KMS-11 (cell line): ENCODE results near the gene NEK7.

Experiments
- H2AFZ ChIP-seq: fragments of 200-600 bp; sonication (generic); 2 replicates; pipeline ENCODE4 v1.6.1; 2016; ENCODE audit warnings: antibody characterized with exemption, mixed run types, low read depth
- H3K27ac ChIP-seq: fragments of 200-600 bp; sonication (generic); 2 replicates; pipeline ENCODE4 v1.6.1; 2016; ENCODE audit warnings: mild to moderate bottlenecking, mixed run types
- H3K27me3 ChIP-seq: fragments of 200-600 bp; sonication (generic); 2 replicates; pipeline ENCODE4 v1.6.1; 2017; ENCODE audit warnings: mild to moderate bottlenecking, low read depth, mixed run types, moderate library complexity; ENCODE audit not compliant: insufficient read depth
- H3K36me3 ChIP-seq: fragments of 200-600 bp; sonication (generic); 2 replicates; pipeline ENCODE4 v1.6.1; 2017; ENCODE audit warnings: mild to moderate bottlenecking, mixed run types; ENCODE audit not compliant: insufficient read depth
- H3K4me1 ChIP-seq: fragments of 200-600 bp; sonication (generic); 2 replicates; pipeline ENCODE4 v1.6.1; 2016; ENCODE audit warnings: mild to moderate bottlenecking, low read depth, mixed run types; ENCODE audit not compliant: poor library complexity, severe bottlenecking
- H3K4me2 ChIP-seq: fragments of 200-600 bp; sonication (generic); 2 replicates; pipeline ENCODE4 v1.7.0; 2016; ENCODE audit warnings: mild to moderate bottlenecking, mixed run types
- H3K4me3 ChIP-seq: fragments of 200-600 bp; sonication (generic); IDR thresholded peaks from 2 replicates; pipeline ENCODE4 v1.6.1; 2017; ENCODE audit warnings: low read depth, low read length, mixed read lengths; ENCODE audit not compliant: insufficient read depth
- H3K79me2 ChIP-seq: fragments of 200-600 bp; sonication (generic); 2 replicates; pipeline ENCODE4 v1.6.1; 2016; ENCODE audit warnings: low read depth, mixed run types; ENCODE audit not compliant: insufficient read depth
- H3K9ac ChIP-seq: fragments of 200-600 bp; sonication (generic); 2 replicates; pipeline ENCODE4 v1.6.1; 2016; ENCODE audit warnings: mild to moderate bottlenecking, mixed run types
- H4K20me1 ChIP-seq: fragments of 200-600 bp; sonication (generic); 2 replicates; pipeline ENCODE4 v1.6.1; 2016; ENCODE audit warnings: mild to moderate bottlenecking, mixed run types; ENCODE audit not compliant: insufficient read depth
- CTCF ChIP-seq: fragments of 200-600 bp; sonication (generic); conservative IDR thresholded peaks from 2 replicates; pipeline ENCODE4 v1.6.1; 2017; ENCODE audit warnings: low read depth, mild to moderate bottlenecking, antibody characterized with exemption, low read length, moderate library complexity, mixed read lengths

The NEK7 gene

GRCh38 chr1:198255784-198256183, 99.0 kb downstream of the NEK7 start:
- H3K9ac ChIP-seq, result no peak overlapping the region
- H3K4me2 ChIP-seq, result no peak overlapping the region
- peaks cover 5% of the 10 kb centered on the region; the same call in 1 of the 2 replicates for H3K79me2 ChIP-seq
- H3K4me1 ChIP-seq, result peaks cover 13% of the 10 kb centered on the region
- no peak for TF ChIP-seq CTCF
- no peaks in the 10 kb centered on the region for H4K20me1 ChIP-seq
- H3K27ac ChIP-seq, result no peak overlapping the region
- no peak overlapping the region for H2AFZ ChIP-seq
- H3K4me3 ChIP-seq, result no peak overlapping the region
- H3K27me3 ChIP-seq, result no peaks in the 10 kb centered on the region
- no peaks in the 10 kb centered on the region for H3K36me3 ChIP-seq

- Histone ChIP-seq H2AFZ (no peak overlapping the region), H3K4me3 (no peak overlapping the region), H3K27me3 (no peaks in the 10 kb centered on the region), H3K36me3 (no peaks in the 10 kb centered on the region), H3K4me1 (peaks cover 13% of the 10 kb centered on the region), H3K9ac (no peak overlapping the region), H3K79me2 (no peaks in the 10 kb centered on the region), H3K27ac (no peak overlapping the region), H3K4me2 (no peak overlapping the region), H4K20me1 (no peaks in the 10 kb centered on the region)
- TF ChIP-seq CTCF, result no peak
Observed at GRCh38 chr1:198258491-198258890, 101.7 kb downstream of the NEK7 start.

GRCh38 chr1:198259333-198260074, 102.7 kb downstream of the NEK7 start:
- no peak overlapping the region for H3K4me3 ChIP-seq
- TF ChIP-seq CTCF, result no peak
- no peak overlapping the region for H3K27ac ChIP-seq
- no peaks in the 10 kb centered on the region for H3K27me3 ChIP-seq
- no peaks in the 10 kb centered on the region for H4K20me1 ChIP-seq
- no peak overlapping the region for H3K9ac ChIP-seq
- H3K79me2 ChIP-seq, result no peaks in the 10 kb centered on the region
- peaks cover 13% of the 10 kb centered on the region for H3K4me1 ChIP-seq
- no peak overlapping the region for H2AFZ ChIP-seq
- H3K4me2 ChIP-seq, result no peak overlapping the region
- no peaks in the 10 kb centered on the region for H3K36me3 ChIP-seq

GRCh38 chr1:198261886-198262285, 105.1 kb downstream of the NEK7 start:
- Histone ChIP-seq H3K4me2 (no peak overlapping the region), H2AFZ (no peak overlapping the region), H4K20me1 (no peaks in the 10 kb centered on the region), H3K9ac (no peak overlapping the region), H3K4me3 (no peak overlapping the region), H3K4me1 (peaks cover 13% of the 10 kb centered on the region), H3K27ac (no peak overlapping the region), H3K79me2 (no peaks in the 10 kb centered on the region), H3K36me3 (no peaks in the 10 kb centered on the region), H3K27me3 (no peaks in the 10 kb centered on the region)
- no peak for TF ChIP-seq CTCF
